Esophagus squamous epithelium (tissue), 4 donors: ENCODE measurements around the gene ZDHHC3.

Source experiments
- CTCF ChIP-seq, 6 experiments: fragments of 450-650 bp in 4 of 6; fragments of 200-600 bp in 2 of 6; sonication (generic) in 2 of 6; IDR thresholded peaks; one replicate each; pipeline ENCODE4 v1.5.1; 2016 to 2019; ENCODE audit warnings: antibody characterized with exemption in 6 of 6, mild to moderate bottlenecking in 4 of 6, moderate library complexity in 4 of 6
- POLR2A ChIP-seq, 4 donors: fragments of 450-650 bp; IDR thresholded peaks; one replicate each; pipeline ENCODE4 v1.6.1; 2017; ENCODE audit warnings: antibody characterized with exemption in 4 of 4, mild to moderate bottlenecking in 4 of 4, moderate library complexity in 3 of 4

- TF ChIP-seq POLR2A (IDR thresholded peaks at IDR 0.05) (no peak), CTCF (IDR thresholded peaks at IDR 0.05) (no peak)
Observed at GRCh38 chr3:45002139-45002660, 26.2 kb upstream of the ZDHHC3 start.
